D721Med (cell line): ENCODE data around the gene DZANK1.

Experiments used
- DNase-seq: peaks from one replicate; pipeline ENCODE4 v3.0.0; 2011; ENCODE audit warnings: low spot score; ENCODE audit not compliant: insufficient read length
- FAIRE-seq: peaks from 2 replicates; lab custom pipeline; 2011; peaks lifted over from hg19 to GRCh38; lab: Jason Lieb, UNC
- CTCF ChIP-seq: IDR thresholded peaks from 2 replicates; pipeline ENCODE4 v1.5.1; 2012; ENCODE audit warnings: mild to moderate bottlenecking, control low read depth; ENCODE audit not compliant: insufficient read depth; ENCODE audit errors: missing control alignments

The DZANK1 gene

GRCh38 chr20:18416486-18416885 lies 50.3 kb downstream of the DZANK1 start:
- no peak for DNase-seq
- TF ChIP-seq CTCF: no peak
- no peak for FAIRE-seq

- no peak for DNase-seq
- no peak for FAIRE-seq
- no peak for TF ChIP-seq CTCF
These were observed 52.7 kb downstream of the DZANK1 start for GRCh38 chr20:18414140-18414539.

- DNase-seq: no peak
- TF ChIP-seq CTCF: no peak
- FAIRE-seq: no peak
These were observed 54.5 kb downstream of the DZANK1 start for GRCh38 chr20:18412221-18412901.

GRCh38 chr20:18405826-18406225 lies 61.0 kb downstream of the DZANK1 start:
- no peak for FAIRE-seq
- no peak for DNase-seq
- no peak for TF ChIP-seq CTCF

- no peak for TF ChIP-seq CTCF
- DNase-seq (no peak), FAIRE-seq (no peak)
These were observed 62.7 kb downstream of the DZANK1 start for GRCh38 chr20:18404172-18404571.

- DNase-seq: no peak
- no peak for FAIRE-seq
- TF ChIP-seq CTCF: no peak
These were observed 63.6 kb downstream of the DZANK1 start for GRCh38 chr20:18403269-18403668.

- no peak for FAIRE-seq
- no peak for TF ChIP-seq CTCF
- DNase-seq: no peak
These were observed 65.5 kb downstream of the DZANK1 start for GRCh38 chr20:18401305-18401704.
